ENCODE results near the gene DPH5.

DNA sequence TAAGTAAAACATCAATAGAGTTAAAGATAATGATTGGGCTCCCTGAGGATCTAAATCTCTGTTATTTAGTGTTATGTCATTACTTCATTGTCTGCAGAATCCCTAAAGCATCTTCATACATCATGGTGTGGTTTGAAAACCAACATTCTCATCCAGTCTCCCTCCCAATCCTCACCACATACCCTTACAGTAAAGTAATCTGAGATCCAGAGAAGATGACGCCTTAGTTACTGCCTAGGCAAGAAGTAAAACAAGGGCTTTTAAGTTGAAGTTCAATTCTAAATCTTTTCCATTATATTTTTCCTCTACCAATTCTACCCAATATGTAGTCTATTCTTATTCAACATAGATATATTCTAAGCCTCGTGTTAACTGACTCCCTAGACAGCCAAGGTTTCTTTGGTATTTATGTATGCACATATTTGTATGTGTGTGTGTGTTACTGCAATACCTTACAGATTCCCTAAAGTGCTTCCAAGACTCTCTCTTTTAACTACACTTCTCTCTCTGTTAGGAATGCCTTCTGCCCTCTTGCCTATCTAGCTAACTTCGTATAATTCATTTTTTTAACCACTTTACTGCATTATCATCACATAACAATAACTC is 17.3 kb downstream of the DPH5 start:
- TF ChIP-seq CEBPB (IDR thresholded peaks at IDR 0.05; ENCODE audit: low read depth, low read length) (no peak), CTCF (conservative IDR thresholded peaks at IDR 0.05; ENCODE audit: low read depth, low read length) (no peak), USF2 (IDR thresholded peaks at IDR 0.05; ENCODE audit: low read depth, low read length) (no peak), RAD21 (IDR thresholded peaks at IDR 0.05; ENCODE audit: low read length) (no peak), MAFK (IDR thresholded peaks at IDR 0.05; ENCODE audit: low read depth, low read length) (no peak)
